ENCODE measurements around the gene IL11RA. TPM values are rescaled to one million over a fixed set of nuclear protein-coding genes. Genes with fewer than 3 reads are reported as not detected.
A peak's percentile ranks its signal among the peaks of the same experiment; 100 is the strongest.

Gene IL11RA
- total and polyA plus RNA-seq, 5 donors from 2014 or later = 7.3 to 228 (median 10.9) TPM

DNA sequence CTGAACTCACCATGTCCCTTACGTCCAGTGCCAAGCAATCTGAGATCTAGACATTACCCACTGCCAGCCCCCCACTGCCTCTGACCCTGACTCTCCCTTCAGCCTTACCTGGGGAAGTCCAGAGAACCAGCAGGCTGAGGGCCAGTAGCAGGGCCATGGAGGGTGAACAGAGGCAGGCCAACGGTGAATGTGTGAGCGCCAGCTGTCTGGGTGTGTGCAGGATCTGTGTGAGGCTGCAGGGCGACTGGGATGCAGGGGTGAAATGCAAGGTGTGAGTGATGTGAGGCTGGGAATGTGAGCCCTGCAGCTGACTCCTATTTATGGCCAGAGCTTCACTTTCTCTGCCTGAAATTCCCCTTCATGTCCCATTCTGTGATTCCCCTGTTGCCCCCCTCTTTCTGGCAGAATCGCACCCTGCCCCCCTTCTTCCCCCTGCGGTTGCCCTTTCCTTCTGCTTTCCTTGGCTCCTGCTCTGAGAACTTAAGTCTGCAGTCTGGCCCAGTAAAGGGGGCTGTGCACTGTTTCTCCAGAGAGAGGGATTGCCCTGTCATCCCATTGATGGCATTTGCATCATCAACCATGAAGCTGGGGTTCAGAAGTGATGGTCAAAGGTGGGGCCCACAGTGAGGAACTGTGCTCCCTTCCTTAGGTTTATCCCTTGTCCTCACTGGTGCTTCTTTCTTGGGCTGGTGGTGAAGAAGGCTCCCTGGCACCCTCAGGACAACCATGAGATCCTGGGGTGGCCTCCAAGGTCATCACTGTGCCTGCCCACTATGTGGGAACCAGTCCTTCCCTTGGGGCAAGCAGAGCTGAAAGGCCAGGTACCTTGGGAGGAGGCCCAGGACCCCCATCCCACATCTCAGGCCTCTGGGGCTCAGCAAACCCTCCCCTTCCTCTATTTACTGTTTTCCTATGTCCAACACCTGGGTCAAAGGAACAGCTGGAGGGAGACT lies 39.3 kb downstream of the IL11RA start, which contains the start of gene CCL19:
Gene CCL19, minus strand, starts transcription at position 294 of the 953 bp plus-strand sequence. Its CDS starts 137 bp downstream, at position 157.
- H3K36me3 ChIP-seq (ENCODE audit: control insufficient read depth, insufficient read depth, low read length) = no peaks in the 10 kb centered on the region
- Mint-ChIP-seq H3K4me1 (no peaks in the 10 kb centered on the region), H3K9me3 (no peaks in the 10 kb centered on the region), H3K27me3 (no peaks in the 10 kb centered on the region), H3K4me3 (no peak within 1 kb of the TSS), H3K27ac (peak within 1 kb of the TSS in 1 of 3 donors; percentile 60), H3K36me3 (peaks cover 4% of the 10 kb centered on the region)
- H3K27ac ChIP-seq (ENCODE audit: insufficient read depth, low read length, poor library complexity, severe bottlenecking) = no peak within 1 kb of the TSS
- no peaks in the 10 kb centered on the region for H3K9me3 ChIP-seq (ENCODE audit: control insufficient read depth in 2 of 2, low read length in 2 of 2)
- H3K4me1 ChIP-seq (ENCODE audit: control insufficient read depth, insufficient read depth, low read length, poor library complexity, severe bottlenecking) = no peaks in the 10 kb centered on the region
- ATAC-seq (ENCODE audit: low read depth in 2 of 2) (no peak), DNase-seq (no peak)
- no peaks in the 10 kb centered on the region for H3K27me3 ChIP-seq (ENCODE audit: control insufficient read depth, insufficient read depth, low read length)
- no peak within 1 kb of the TSS for H3K4me3 ChIP-seq (ENCODE audit: low read depth, low read length)

DNA sequence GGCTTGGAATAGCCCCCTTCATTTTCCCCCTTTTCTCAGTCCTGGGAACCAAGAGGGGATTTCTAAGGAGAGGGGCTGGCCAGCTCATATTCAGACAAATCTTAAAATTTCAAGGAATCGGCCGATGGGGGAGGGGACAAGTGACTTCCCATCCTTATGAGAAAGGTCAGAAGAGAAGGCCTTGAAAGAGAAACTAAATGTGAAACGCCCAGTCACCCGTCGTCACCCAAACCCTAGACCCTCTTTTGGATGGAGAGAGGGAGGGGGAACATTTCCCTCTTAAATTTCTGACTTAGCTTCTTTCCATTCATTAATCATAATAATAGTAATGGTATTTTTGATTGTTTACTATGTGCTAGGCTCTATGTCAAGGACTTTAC lies 39.9 kb downstream of the IL11RA start:
- H3K9me3 Mint-ChIP-seq = no peaks in the 10 kb centered on the region
- H3K27me3 Mint-ChIP-seq = no peaks in the 10 kb centered on the region
- H3K4me3 ChIP-seq (ENCODE audit: low read depth, low read length) = no peak overlapping the region
- no peaks in the 10 kb centered on the region for H3K4me1 Mint-ChIP-seq
- H3K4me1 ChIP-seq (ENCODE audit: control insufficient read depth, insufficient read depth, low read length, poor library complexity, severe bottlenecking) = no peaks in the 10 kb centered on the region
- no peak overlapping the region for H3K4me3 Mint-ChIP-seq
- DNase-seq (no peak), ATAC-seq (ENCODE audit: low read depth in 2 of 2) (no peak)
- H3K36me3 Mint-ChIP-seq = no peaks in the 10 kb centered on the region
- no peaks in the 10 kb centered on the region for H3K36me3 ChIP-seq (ENCODE audit: control insufficient read depth, insufficient read depth, low read length)
- no peaks in the 10 kb centered on the region for H3K9me3 ChIP-seq (ENCODE audit: control insufficient read depth in 2 of 2, low read length in 2 of 2)
- H3K27me3 ChIP-seq (ENCODE audit: control insufficient read depth, insufficient read depth, low read length) = no peaks in the 10 kb centered on the region
- H3K27ac ChIP-seq (ENCODE audit: insufficient read depth, low read length, poor library complexity, severe bottlenecking) = no peak overlapping the region
- no peak overlapping the region for H3K27ac Mint-ChIP-seq

DNA sequence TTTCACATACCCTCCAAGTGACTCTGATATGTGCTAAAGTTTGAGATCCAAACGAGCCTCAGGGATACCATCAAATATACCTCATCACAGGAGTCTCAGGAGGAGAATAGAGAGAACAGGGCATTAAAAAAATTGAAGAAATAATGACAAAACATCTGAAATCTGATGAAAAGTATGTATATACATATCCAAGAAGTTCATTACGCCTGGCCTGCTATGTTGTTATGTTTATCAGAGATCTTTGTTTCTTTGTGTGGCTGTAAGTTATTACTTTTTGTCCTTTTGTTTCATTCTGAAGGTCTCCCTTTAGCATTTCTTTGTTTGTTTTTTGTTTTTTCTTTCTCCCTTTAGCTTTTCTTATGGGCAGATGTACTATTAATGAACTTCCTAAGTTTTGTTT lies 41.6 kb downstream of the IL11RA start:
- Histone ChIP-seq H3K36me3 (ENCODE audit: control insufficient read depth, insufficient read depth, low read length) (no peaks in the 10 kb centered on the region), H3K4me1 (ENCODE audit: control insufficient read depth, insufficient read depth, low read length, poor library complexity, severe bottlenecking) (no peaks in the 10 kb centered on the region), H3K27me3 (ENCODE audit: control insufficient read depth, insufficient read depth, low read length) (no peaks in the 10 kb centered on the region), H3K27ac (ENCODE audit: insufficient read depth, low read length, poor library complexity, severe bottlenecking) (no peak overlapping the region), H3K9me3 (ENCODE audit: control insufficient read depth in 2 of 2, low read length in 2 of 2) (no peaks in the 10 kb centered on the region), H3K4me3 (ENCODE audit: low read depth, low read length) (no peak overlapping the region)
- DNase-seq = no peak
- H3K27ac Mint-ChIP-seq = no peak overlapping the region
- no peaks in the 10 kb centered on the region for H3K9me3 Mint-ChIP-seq
- peaks cover 6% of the 10 kb centered on the region for H3K27me3 Mint-ChIP-seq
- peaks cover 0 to 5% (median 0%) of the 10 kb centered on the region in 4 donors for H3K4me1 Mint-ChIP-seq
- H3K36me3 Mint-ChIP-seq = no peaks in the 10 kb centered on the region
- ATAC-seq (ENCODE audit: low read depth in 2 of 2) = no peak
- H3K4me3 Mint-ChIP-seq = no peak overlapping the region

DNA sequence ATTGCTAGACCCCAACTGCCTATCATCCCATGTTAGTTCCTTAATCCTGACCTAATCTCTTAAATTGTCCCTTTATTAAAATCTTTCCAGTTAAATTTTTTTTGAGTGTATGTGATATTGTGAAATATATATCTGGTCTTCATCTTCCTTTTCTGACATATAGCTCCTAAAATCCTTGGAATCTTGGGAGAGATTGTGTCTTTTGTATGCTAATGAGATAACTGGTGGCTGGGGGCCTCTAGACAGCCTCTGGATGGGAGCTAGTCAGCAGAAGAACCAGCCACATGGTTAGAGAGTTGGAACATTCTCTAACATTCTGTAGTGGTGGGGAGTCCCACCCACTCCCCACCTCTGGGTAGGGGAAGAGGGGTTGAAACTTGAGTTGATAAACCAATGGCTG lies 42.8 kb downstream of the IL11RA start:
- Histone ChIP-seq H3K9me3 (ENCODE audit: control insufficient read depth in 2 of 2, low read length in 2 of 2) (no peaks in the 10 kb centered on the region), H3K27me3 (ENCODE audit: control insufficient read depth, insufficient read depth, low read length) (peaks cover under 1% of the 10 kb centered on the region), H3K4me3 (ENCODE audit: low read depth, low read length) (no peak overlapping the region), H3K4me1 (ENCODE audit: control insufficient read depth, insufficient read depth, low read length, poor library complexity, severe bottlenecking) (no peaks in the 10 kb centered on the region), H3K27ac (ENCODE audit: insufficient read depth, low read length, poor library complexity, severe bottlenecking) (no peak overlapping the region), H3K36me3 (ENCODE audit: control insufficient read depth, insufficient read depth, low read length) (no peaks in the 10 kb centered on the region)
- ATAC-seq (ENCODE audit: low read depth in 2 of 2) (no peak), DNase-seq (no peak)
- peaks cover 0 to under 1% (median 0%) of the 10 kb centered on the region in 7 donors for H3K9me3 Mint-ChIP-seq
- H3K4me3 Mint-ChIP-seq = no peak overlapping the region
- H3K27me3 Mint-ChIP-seq = peaks cover 18% of the 10 kb centered on the region
- H3K27ac Mint-ChIP-seq = no peak overlapping the region
- H3K4me1 Mint-ChIP-seq = peaks cover 0 to 5% (median under 1%) of the 10 kb centered on the region in 4 donors
- no peaks in the 10 kb centered on the region for H3K36me3 Mint-ChIP-seq

DNA sequence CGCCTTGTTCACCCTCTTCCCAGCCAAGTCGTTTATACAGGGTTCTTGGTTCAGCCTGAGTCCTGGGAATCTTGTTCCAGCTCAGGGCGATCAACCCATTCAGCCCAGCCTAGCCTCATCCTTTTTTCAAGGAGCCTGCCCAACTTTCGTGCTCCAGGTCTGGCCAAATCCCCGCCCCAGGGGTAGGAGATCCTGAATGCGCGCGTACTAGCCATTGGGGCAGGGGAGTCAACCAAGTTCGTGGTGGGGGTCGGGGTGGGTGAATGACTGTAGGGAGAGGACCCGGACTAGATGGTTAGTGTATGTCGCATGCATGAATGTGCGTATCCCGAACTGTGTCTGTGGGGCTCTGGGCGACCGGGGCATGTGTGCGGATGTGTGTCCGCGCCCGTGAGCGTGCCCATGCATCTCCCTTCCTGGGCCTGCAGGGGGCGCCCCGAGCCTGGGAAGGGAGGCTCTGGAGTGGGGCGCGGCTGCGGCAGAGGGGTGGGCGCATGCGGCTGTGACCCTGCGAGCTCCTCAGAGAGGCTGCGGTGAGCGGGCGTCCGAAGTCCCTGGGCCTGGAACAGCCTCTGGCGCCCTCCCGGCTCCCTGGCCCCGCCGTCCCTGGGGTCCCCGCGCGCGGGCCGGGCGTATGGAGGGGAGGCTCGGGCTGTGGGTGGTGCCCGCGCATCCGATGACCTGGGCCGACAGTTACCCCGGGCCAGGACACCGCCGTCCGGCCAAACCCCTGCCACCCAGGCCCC lies 49.2 kb downstream of the IL11RA start:
- H3K36me3 Mint-ChIP-seq = no peaks in the 10 kb centered on the region
- H3K27ac Mint-ChIP-seq = no peak overlapping the region
- peak; percentile 80 to 84 for ATAC-seq (ENCODE audit: low read depth in 2 of 2)
- peaks cover 2 to 17% (median 12%) of the 10 kb centered on the region in 4 donors for H3K4me1 Mint-ChIP-seq
- Histone ChIP-seq H3K4me1 (ENCODE audit: control insufficient read depth, insufficient read depth, low read length, poor library complexity, severe bottlenecking) (peaks cover 12% of the 10 kb centered on the region), H3K27me3 (ENCODE audit: control insufficient read depth, insufficient read depth, low read length) (peaks cover 12% of the 10 kb centered on the region), H3K27ac (ENCODE audit: insufficient read depth, low read length, poor library complexity, severe bottlenecking) (no peak overlapping the region), H3K9me3 (ENCODE audit: control insufficient read depth in 2 of 2, low read length in 2 of 2) (no peaks in the 10 kb centered on the region), H3K4me3 (ENCODE audit: low read depth, low read length) (no peak overlapping the region), H3K36me3 (ENCODE audit: control insufficient read depth, insufficient read depth, low read length) (no peaks in the 10 kb centered on the region)
- peaks cover 32% of the 10 kb centered on the region for H3K27me3 Mint-ChIP-seq
- H3K4me3 Mint-ChIP-seq = peak overlapping the region; percentile 27 to 89 (median 66)
- peak; percentile 54 to 78 (median 68) for DNase-seq
- peaks cover 0 to 3% (median 0%) of the 10 kb centered on the region in 7 donors for H3K9me3 Mint-ChIP-seq

DNA sequence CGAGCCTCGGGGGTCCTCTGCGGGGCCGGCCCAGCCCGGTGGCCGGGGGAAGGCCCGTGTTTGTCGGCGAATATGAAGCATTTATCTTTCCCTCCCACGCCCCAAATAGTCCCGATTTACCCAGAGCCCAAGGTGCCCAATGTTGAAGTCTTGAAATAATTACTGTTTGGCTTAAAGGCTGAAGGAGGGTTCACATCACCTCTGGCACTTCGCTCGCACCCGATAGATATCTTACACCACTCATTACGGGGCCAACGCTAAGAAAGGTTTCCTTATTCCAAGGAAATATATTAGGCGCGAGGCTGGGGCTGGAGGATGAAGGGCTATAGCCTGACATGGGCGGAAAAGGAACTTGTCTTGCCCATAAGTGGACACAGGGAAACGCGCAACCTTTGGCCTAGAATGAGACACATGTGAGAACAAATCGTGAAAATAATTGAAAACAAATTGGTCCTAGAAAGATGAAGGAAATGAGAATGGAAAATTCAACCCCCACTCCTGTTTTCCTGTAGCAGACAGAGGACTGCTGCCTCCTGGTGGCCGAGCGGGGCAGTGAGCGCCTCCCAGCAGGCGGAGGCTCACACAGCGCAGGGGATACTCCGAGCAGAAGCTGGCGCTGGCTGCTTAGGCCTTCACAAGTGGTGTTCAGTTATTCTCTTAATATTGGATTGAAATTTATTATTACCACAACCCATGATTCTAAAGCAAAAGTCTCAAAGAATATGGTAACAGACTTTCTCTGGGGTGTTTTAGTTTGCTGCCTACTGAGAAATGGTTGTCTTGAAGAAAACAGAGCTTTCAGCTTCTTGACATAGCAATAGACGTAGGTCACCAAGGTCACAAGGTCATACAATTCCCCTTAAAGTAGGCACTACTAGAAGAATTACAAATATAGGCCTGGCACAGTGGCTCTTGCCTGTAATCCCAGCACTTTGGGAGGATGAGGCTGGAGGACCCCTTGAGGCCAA lies 50.1 kb downstream of the IL11RA start:
- ATAC-seq (ENCODE audit: low read depth in 2 of 2) = peak; percentile 74 to 83

DNA sequence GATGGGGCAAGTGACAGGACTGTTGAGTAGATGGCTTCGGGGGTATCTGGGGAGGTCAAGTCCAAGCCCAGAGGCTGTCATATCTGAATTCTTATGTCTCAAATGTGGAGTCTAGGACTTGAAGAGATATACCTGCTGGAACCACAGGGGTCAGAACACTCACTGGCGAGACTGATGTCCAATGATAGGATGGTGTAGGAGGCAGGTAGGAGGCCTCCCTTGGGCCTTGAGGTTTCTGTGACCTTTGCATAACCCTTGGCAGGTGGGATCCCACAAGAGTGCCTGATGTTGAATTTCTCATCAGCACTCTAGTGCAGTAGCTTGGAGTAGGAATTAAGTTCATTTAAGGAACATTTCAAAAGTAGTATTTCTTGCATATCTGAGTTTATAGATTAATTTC lies 55.1 kb downstream of the IL11RA start:
- Histone ChIP-seq H3K36me3 (ENCODE audit: control insufficient read depth, insufficient read depth, low read length) (no peaks in the 10 kb centered on the region), H3K4me3 (ENCODE audit: low read depth, low read length) (no peak overlapping the region), H3K27ac (ENCODE audit: insufficient read depth, low read length, poor library complexity, severe bottlenecking) (no peak overlapping the region), H3K4me1 (ENCODE audit: control insufficient read depth, insufficient read depth, low read length, poor library complexity, severe bottlenecking) (peaks cover 1% of the 10 kb centered on the region), H3K9me3 (ENCODE audit: control insufficient read depth in 2 of 2, low read length in 2 of 2) (no peaks in the 10 kb centered on the region), H3K27me3 (ENCODE audit: control insufficient read depth, insufficient read depth, low read length) (no peaks in the 10 kb centered on the region)
- no peak overlapping the region for H3K4me3 Mint-ChIP-seq
- DNase-seq (no peak), ATAC-seq (ENCODE audit: low read depth in 2 of 2) (no peak)
- peaks cover 0 to 1% (median 0%) of the 10 kb centered on the region in 7 donors for H3K9me3 Mint-ChIP-seq
- H3K4me1 Mint-ChIP-seq = peaks cover under 1 to 3% (median 2%) of the 10 kb centered on the region in 4 donors
- peaks cover 23% of the 10 kb centered on the region for H3K27me3 Mint-ChIP-seq
- peak overlapping the region in 1 of 3 donors; percentile 25 for H3K27ac Mint-ChIP-seq
- H3K36me3 Mint-ChIP-seq = no peaks in the 10 kb centered on the region

More for the DNA sequence above, 50.1 kb downstream of the IL11RA start:
- peaks cover 0 to 3% (median 0%) of the 10 kb centered on the region in 7 donors for H3K9me3 Mint-ChIP-seq
- H3K27ac Mint-ChIP-seq = peak overlapping the region in 1 of 3 donors; percentile 52
- no peaks in the 10 kb centered on the region for H3K36me3 Mint-ChIP-seq
- Histone ChIP-seq H3K9me3 (ENCODE audit: control insufficient read depth in 2 of 2, low read length in 2 of 2) (no peaks in the 10 kb centered on the region), H3K36me3 (ENCODE audit: control insufficient read depth, insufficient read depth, low read length) (no peaks in the 10 kb centered on the region), H3K4me3 (ENCODE audit: low read depth, low read length) (peak overlapping the region; percentile 67), H3K4me1 (ENCODE audit: control insufficient read depth, insufficient read depth, low read length, poor library complexity, severe bottlenecking) (peaks cover 12% of the 10 kb centered on the region), H3K27me3 (ENCODE audit: control insufficient read depth, insufficient read depth, low read length) (peaks cover 12% of the 10 kb centered on the region), H3K27ac (ENCODE audit: insufficient read depth, low read length, poor library complexity, severe bottlenecking) (no peak overlapping the region)
- peaks cover 40% of the 10 kb centered on the region for H3K27me3 Mint-ChIP-seq
- H3K4me3 Mint-ChIP-seq = peak overlapping the region; percentile 79 to 89 (median 82)
- peak; percentile 64 to 75 (median 71) for DNase-seq
- H3K4me1 Mint-ChIP-seq = peaks cover 2 to 17% (median 12%) of the 10 kb centered on the region in 4 donors
